HepG2 (cell line): ENCODE results near the gene CAGE1. TPM values are rescaled to one million over a fixed set of nuclear protein-coding genes. Genes with fewer than 3 reads are reported as not detected.

Experiments
- ATAC-seq: fragments of 200-7000 bp; cut with Tn5 transposase; 3 replicates; pipeline ENCODE4 v1.9.1; 2020; ENCODE audit warnings: mild to moderate bottlenecking, moderate library complexity
- BruUV-seq: library from RNA; stranded (reverse); fragments of 400-500 nt; replicated peaks from 2 replicates; lab custom pipeline; 2021; lab: Mats Ljungman, UMichigan
- CTCF ChIA-PET: fragments of 300-600 bp; formaldehyde crosslinking; extraction: SDS; loops from one replicate; lab custom pipeline; 2021; ENCODE audit warnings: low total read pairs, inconsistent platforms, low intra/inter-chr PET ratio; lab: Yijun Ruan, JAX
- POLR2A ChIA-PET: fragments of 350-600 bp; sonication (Branson Sonifier 250); formaldehyde crosslinking; loops from one replicate; lab custom pipeline; 2020; ENCODE audit warnings: antibody characterized with exemption, inconsistent platforms; lab: Yijun Ruan, JAX
- DNase-seq: peaks from one replicate; pipeline ENCODE4 v3.0.0-alpha.2; 2015; ENCODE audit warnings: low spot score
- FAIRE-seq: peaks from 3 replicates; lab custom pipeline; 2011; peaks lifted over from hg19 to GRCh38; lab: Jason Lieb, UNC
- H2AFZ ChIP-seq: one replicate; pipeline ENCODE4 v1.6.1; 2011; ENCODE audit warnings: low read length, inconsistent platforms
- H3K27ac ChIP-seq: fragments of 300-600 bp; 3 replicates; pipeline ENCODE4 v1.8.0; 2011; ENCODE audit warnings: mixed run types, mild to moderate bottlenecking, mixed read lengths, low read length, inconsistent platforms; ENCODE audit not compliant: insufficient read depth; ENCODE audit errors: extremely low read length
- H3K27me3 ChIP-seq, 2 experiments: fragments of 200-600 bp in 1 of 2; 2 replicates in 1 of 2; 3 replicates in 1 of 2; pipeline versions ENCODE4 v1.6.0 to v1.8.0; 2011; ENCODE audit warnings: low read length in 2 of 2, mild to moderate bottlenecking in 2 of 2, moderate library complexity in 2 of 2, inconsistent platforms in 1 of 2; ENCODE audit not compliant: insufficient read depth in 2 of 2, control insufficient read depth in 1 of 2
- H3K36me3 ChIP-seq, 2 experiments: fragments of 200-600 bp in 1 of 2; replicated peaks in 1 of 2; 2 replicates in 1 of 2; 3 replicates in 1 of 2; pipeline versions ENCODE4 v1.5.1 to v1.8.0; 2011; ENCODE audit warnings: low read length in 2 of 2, inconsistent platforms in 1 of 2; ENCODE audit not compliant: insufficient read depth in 2 of 2, control insufficient read depth in 1 of 2
- H3K4me1 ChIP-seq: 2 replicates; pipeline ENCODE4 v1.5.1; 2012; ENCODE audit warnings: low read length, inconsistent platforms; ENCODE audit not compliant: insufficient read depth
- H3K4me2 ChIP-seq: 2 replicates; pipeline ENCODE4 v1.6.0; 2011; ENCODE audit warnings: low read depth, low read length, inconsistent platforms
- H3K4me3 ChIP-seq, 3 experiments: fragments of 200-600 bp in 1 of 3; sonication (generic), shearing (Covaris generic) in 1 of 3; replicated peaks in 1 of 3; 2 replicates each; pipeline ENCODE4 v1.5.1; 2011 to 2016; ENCODE audit warnings: low read length in 3 of 3, inconsistent platforms in 2 of 3, low read depth in 2 of 3, mild to moderate bottlenecking in 2 of 3, control low read depth in 1 of 3, mixed read lengths in 1 of 3; ENCODE audit not compliant: insufficient read depth in 1 of 3
- H3K79me2 ChIP-seq: one replicate; pipeline ENCODE4 v1.6.1; 2011; ENCODE audit warnings: low read length, inconsistent platforms; ENCODE audit not compliant: insufficient read depth
- H3K9ac ChIP-seq: 2 replicates; pipeline ENCODE4 v1.6.0; 2011; ENCODE audit warnings: mild to moderate bottlenecking, low read depth, low read length, inconsistent platforms; ENCODE audit not compliant: insufficient read depth
- H3K9me3 ChIP-seq: 2 replicates; pipeline ENCODE4 v1.5.1; 2012; ENCODE audit warnings: mild to moderate bottlenecking, low read length
- H4K20me1 ChIP-seq: 2 replicates; pipeline ENCODE4 v1.6.0; 2011; ENCODE audit warnings: inconsistent platforms, mild to moderate bottlenecking, low read length, moderate library complexity; ENCODE audit not compliant: insufficient read depth
- IRX3 ChIP-seq: sonication (generic); formaldehyde crosslinking; IDR thresholded peaks from 2 replicates; pipeline ENCODE4 v1.8.1; 2023; ENCODE audit warnings: mild to moderate bottlenecking, low read depth, missing genetic modification reagents, borderline replicate concordance
- SALL1 ChIP-seq: sonication (generic); formaldehyde crosslinking; IDR thresholded peaks from 2 replicates; pipeline ENCODE4 v1.8.0; 2022; ENCODE audit warnings: mild to moderate bottlenecking, missing genetic modification reagents
- SCMH1 ChIP-seq: sonication (generic); formaldehyde crosslinking; IDR thresholded peaks from 2 replicates; pipeline ENCODE4 v1.9.0; 2021; ENCODE audit warnings: missing genetic modification reagents, mild to moderate bottlenecking, borderline replicate concordance
- SRSF9 ChIP-seq: fragments of 200-400 bp; formaldehyde crosslinking; IDR thresholded peaks from 2 replicates; pipeline ENCODE4 v1.6.1; 2018; ENCODE audit warnings: borderline replicate concordance, mild to moderate bottlenecking, low read depth, low read length; ENCODE audit not compliant: insufficient read depth, poor library complexity, severe bottlenecking
- ZBTB20 ChIP-seq: sonication (generic); formaldehyde crosslinking; IDR thresholded peaks from 2 replicates; pipeline ENCODE4 v1.8.1; 2023; ENCODE audit warnings: missing genetic modification reagents, low read depth, mild to moderate bottlenecking, borderline replicate concordance
- ZBTB7A ChIP-seq: sonication (generic); formaldehyde crosslinking; IDR thresholded peaks from 2 replicates; pipeline ENCODE4 v1.8.0; 2022; ENCODE audit warnings: mild to moderate bottlenecking, missing genetic modification reagents
- ZNF282 ChIP-seq: fragments of 450-650 bp; IDR thresholded peaks from 2 replicates; pipeline ENCODE4 v1.6.1; 2018; ENCODE audit not compliant: partially characterized antibody
- ZNF3 ChIP-seq: IDR thresholded peaks from 2 replicates; pipeline ENCODE4 v1.7.0; 2017; ENCODE audit warnings: inconsistent platforms
- ZNF501 ChIP-seq: sonication (generic); formaldehyde crosslinking; IDR thresholded peaks from 2 replicates; pipeline ENCODE4 v1.5.1; 2020; ENCODE audit warnings: mild to moderate bottlenecking, moderate library complexity, missing genetic modification reagents
- ZNF605 ChIP-seq: sonication (generic); formaldehyde crosslinking; IDR thresholded peaks from 2 replicates; pipeline ENCODE4 v1.8.0; 2022; ENCODE audit warnings: mild to moderate bottlenecking, missing genetic modification reagents
- ZNF607 ChIP-seq: sonication (generic); formaldehyde crosslinking; IDR thresholded peaks from 2 replicates; pipeline ENCODE4 v1.5.1; 2020; ENCODE audit warnings: missing genetic modification reagents, mild to moderate bottlenecking, borderline replicate concordance
- ZNF839 ChIP-seq: sonication (generic); formaldehyde crosslinking; IDR thresholded peaks from 2 replicates; pipeline ENCODE4 v1.4.0; 2020; ENCODE audit warnings: missing genetic modification reagents, mild to moderate bottlenecking, borderline replicate concordance
- WGBS: methylation state at CpG from one replicate; pipeline ENCODE4 v1.1.6; 2017; ENCODE audit warnings: low lambda C conversion rate; 5-methylcytosine and 5-hydroxymethylcytosine counted together
- in situ Hi-C: cut with HindIII; loops from 2 replicates; pipeline ENCODE4 v1.10.0; 2017; ENCODE audit warnings: low pct_unique_long_range_greater_than_20kb; ENCODE audit not compliant: extremely low pct_ligation_motif_present
- intact Hi-C: fragments of 100-400 bp; cut with micrococcal nuclease; formaldehyde crosslinking; loops from one replicate; pipeline ENCODE4 v1.10.0; 2022; ENCODE audit not compliant: unreplicated experiment
- polyA plus RNA-seq, 8 experiments: library from polyadenylated mRNA; depleted of rRNA in 3 of 8; stranded (reverse) in 7 of 8; unstranded in 1 of 8; fragments of >200 nt; fragmentation: Illumina TruSeq in 4 of 8; extraction: Trizol in 4 of 8; gene quantifications; 2 replicates each; pipeline versions ENCODE4 v1.2.1 to v1.2.3, GENCODE V29; 2011 to 2016; ENCODE audit warnings: low read depth in 4 of 8, missing spikeins in 1 of 8, mixed read lengths in 1 of 8; ENCODE audit not compliant: insufficient read depth in 1 of 8
- total RNA-seq, 5 experiments: library from RNA; depleted of rRNA; stranded (reverse); fragments of >200 nt; fragmentation: Illumina TruSeq; extraction: Trizol; gene quantifications; 2 replicates each; pipeline ENCODE4 v1.2.3, GENCODE V29; 2016; ENCODE audit warnings: low read depth in 1 of 5
- TF ChIP-seq, protein P1 (sequence below): sonication (generic); formaldehyde crosslinking; IDR thresholded peaks from 2 replicates; pipeline ENCODE4 v1.5.0; 2020; ENCODE audit warnings: mild to moderate bottlenecking, missing genetic modification reagents
- TF ChIP-seq, protein P2 (sequence below): sonication (generic); formaldehyde crosslinking; IDR thresholded peaks from 2 replicates; pipeline ENCODE4 v1.5.1; 2020; ENCODE audit warnings: mild to moderate bottlenecking, missing genetic modification reagents

Gene CAGE1
- total and polyA plus RNA-seq, 2 of the 13 experiments (the other 11 are each of a cell fraction or from before 2014, with no cell fraction given), result 0.03 to 0.15 TPM

DNA sequence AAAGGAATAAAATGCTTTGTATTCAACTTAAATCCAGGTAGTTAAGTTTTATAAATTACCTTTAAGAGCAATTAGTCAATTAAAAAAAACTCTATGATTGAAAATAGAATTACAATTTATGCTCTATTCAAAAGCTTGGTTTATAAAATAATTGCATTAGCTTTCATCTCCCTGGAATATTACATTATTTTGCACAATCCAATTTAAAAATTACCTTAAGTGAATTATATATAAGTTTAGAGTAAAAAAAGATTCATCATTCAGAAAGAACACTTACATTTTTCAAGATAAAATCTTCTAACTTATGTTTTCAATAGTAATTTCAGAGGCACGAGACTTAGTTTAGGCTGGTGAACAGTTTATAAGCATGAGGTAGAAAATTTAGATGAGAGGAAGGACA is 91.4 kb downstream of the CAGE1 start:
- CTCF ChIA-PET, result no interaction called here
- no peaks in the 10 kb centered on the region for H3K9me3 ChIP-seq
- H3K4me1 ChIP-seq, result no peaks in the 10 kb centered on the region
- intact Hi-C loops (no loop called here), in situ Hi-C loops (no loop called here)
- no TSS peak for BruUV-seq
- DNase-seq (no peak), ATAC-seq (no peak), FAIRE-seq (no peak)
- no peaks in the 10 kb centered on the region; the same call in 1 of the 2 replicates for H4K20me1 ChIP-seq
- H3K4me2 ChIP-seq, result no peak overlapping the region
- no peak overlapping the region for H3K9ac ChIP-seq
- TF ChIP-seq ZNF282 (no peak), ZNF3 (no peak), ZBTB20 (CRISPR knock-in tag) (no peak), SALL1 (CRISPR knock-in tag) (no peak), ZBTB7A (CRISPR knock-in tag) (no peak), ZNF501 (CRISPR knock-in tag) (no peak), ZNF839 (CRISPR knock-in tag) (no peak), ZNF607 (CRISPR knock-in tag) (no peak), IRX3 (no peak), SCMH1 (CRISPR knock-in tag) (no peak), SRSF9 (no peak), ZNF605 (CRISPR knock-in tag) (no peak)
- TF ChIP-seq, protein P1, sequence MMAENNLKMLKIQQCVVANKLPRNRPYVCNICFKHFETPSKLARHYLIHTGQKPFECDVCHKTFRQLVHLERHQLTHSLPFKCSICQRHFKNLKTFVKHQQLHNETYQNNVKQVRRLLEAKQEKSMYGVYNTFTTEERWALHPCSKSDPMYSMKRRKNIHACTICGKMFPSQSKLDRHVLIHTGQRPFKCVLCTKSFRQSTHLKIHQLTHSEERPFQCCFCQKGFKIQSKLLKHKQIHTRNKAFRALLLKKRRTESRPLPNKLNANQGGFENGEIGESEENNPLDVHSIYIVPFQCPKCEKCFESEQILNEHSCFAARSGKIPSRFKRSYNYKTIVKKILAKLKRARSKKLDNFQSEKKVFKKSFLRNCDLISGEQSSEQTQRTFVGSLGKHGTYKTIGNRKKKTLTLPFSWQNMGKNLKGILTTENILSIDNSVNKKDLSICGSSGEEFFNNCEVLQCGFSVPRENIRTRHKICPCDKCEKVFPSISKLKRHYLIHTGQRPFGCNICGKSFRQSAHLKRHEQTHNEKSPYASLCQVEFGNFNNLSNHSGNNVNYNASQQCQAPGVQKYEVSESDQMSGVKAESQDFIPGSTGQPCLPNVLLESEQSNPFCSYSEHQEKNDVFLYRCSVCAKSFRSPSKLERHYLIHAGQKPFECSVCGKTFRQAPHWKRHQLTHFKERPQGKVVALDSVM (CRISPR knock-in tag), result no peak
- TF ChIP-seq, protein P2, sequence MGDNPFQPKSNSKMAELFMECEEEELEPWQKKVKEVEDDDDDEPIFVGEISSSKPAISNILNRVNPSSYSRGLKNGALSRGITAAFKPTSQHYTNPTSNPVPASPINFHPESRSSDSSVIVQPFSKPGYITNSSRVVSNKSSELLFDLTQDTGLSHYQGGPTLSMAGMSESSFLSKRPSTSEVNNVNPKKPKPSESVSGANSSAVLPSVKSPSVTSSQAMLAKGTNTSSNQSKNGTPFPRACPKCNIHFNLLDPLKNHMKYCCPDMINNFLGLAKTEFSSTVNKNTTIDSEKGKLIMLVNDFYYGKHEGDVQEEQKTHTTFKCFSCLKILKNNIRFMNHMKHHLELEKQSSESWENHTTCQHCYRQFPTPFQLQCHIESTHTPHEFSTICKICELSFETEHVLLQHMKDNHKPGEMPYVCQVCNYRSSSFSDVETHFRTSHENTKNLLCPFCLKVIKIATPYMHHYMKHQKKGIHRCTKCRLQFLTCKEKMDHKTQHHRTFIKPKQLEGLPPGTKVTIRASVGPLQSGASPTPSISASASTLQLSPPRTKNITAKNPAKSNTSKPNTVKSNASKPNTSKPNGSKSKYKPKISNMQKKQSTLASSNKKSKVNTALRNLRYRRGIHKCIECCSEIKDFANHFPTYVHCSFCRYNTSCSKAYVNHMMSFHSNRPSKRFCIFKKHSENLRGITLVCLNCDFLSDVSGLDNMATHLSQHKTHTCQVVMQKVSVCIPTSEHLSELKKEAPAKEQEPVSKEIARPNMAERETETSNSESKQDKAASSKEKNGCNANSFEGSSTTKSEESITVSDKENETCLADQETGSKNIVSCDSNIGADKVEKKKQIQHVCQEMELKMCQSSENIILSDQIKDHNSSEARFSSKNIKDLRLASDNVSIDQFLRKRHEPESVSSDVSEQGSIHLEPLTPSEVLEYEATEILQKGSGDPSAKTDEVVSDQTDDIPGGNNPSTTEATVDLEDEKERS (CRISPR knock-in tag), result no peak
- no peak overlapping the region for H2AFZ ChIP-seq
- 95% methylated on average over 1 of the region's 1 CpG for WGBS
- H3K27me3 ChIP-seq, result no peaks in the 10 kb centered on the region
- H3K79me2 ChIP-seq, result peaks cover 6% of the 10 kb centered on the region
- POLR2A ChIA-PET, result interaction anchor here (1.7 kb wide), 1 partner anchor 18 kb away, joined by 4 read pairs; no protein-coding TSS in a partner anchor
- H3K4me3 ChIP-seq, result no peak overlapping the region
- peaks cover 27 to 87% of the 10 kb centered on the region in 2 experiments for H3K36me3 ChIP-seq
- no peak overlapping the region for H3K27ac ChIP-seq
